Esophagus squamous epithelium (tissue), 5 donors: ENCODE measurements around the gene CENPP. TPM values are rescaled to one million over a fixed set of nuclear protein-coding genes. Genes with fewer than 3 reads are reported as not detected.

Experiments
- DNase-seq: peaks from one replicate; lab custom pipeline; 2025; lab: John Stamatoyannopoulos, UW
- H3K27ac ChIP-seq, 4 donors: fragments of 200-600 bp; sonication (generic); one replicate each; pipeline ENCODE4 v1.5.1; 2016 to 2019; ENCODE audit warnings: mild to moderate bottlenecking in 1 of 4
- H3K27me3 ChIP-seq, 4 donors: fragments of 200-600 bp; sonication (generic); 1 replicate in 3 of 4; 2 replicates in 1 of 4; pipeline versions ENCODE4 v1.5.1 to v1.6.0; 2017 to 2021; ENCODE audit warnings: antibody characterized with exemption in 1 of 4
- H3K36me3 ChIP-seq, 3 donors: fragments of 200-600 bp; sonication (generic); one replicate each; pipeline ENCODE4 v1.5.1; 2016 to 2019
- H3K4me1 ChIP-seq, 3 donors: fragments of 200-600 bp; sonication (generic); one replicate each; pipeline ENCODE4 v1.5.1; 2017 to 2019
- H3K4me3 ChIP-seq, 4 donors: fragments of 200-600 bp; sonication (generic); 1 replicate in 3 of 4; 2 replicates in 1 of 4; pipeline ENCODE4 v1.5.1; 2016 to 2019; ENCODE audit warnings: mild to moderate bottlenecking in 2 of 4, moderate library complexity in 1 of 4
- H3K9me3 ChIP-seq, 3 donors: fragments of 200-600 bp; sonication (generic); one replicate each; pipeline ENCODE4 v1.5.1; 2016 to 2019
- CTCF ChIP-seq, 6 experiments: fragments of 450-650 bp in 4 of 6; fragments of 200-600 bp in 2 of 6; sonication (generic) in 2 of 6; IDR thresholded peaks; one replicate each; pipeline ENCODE4 v1.5.1; 2016 to 2019; ENCODE audit warnings: antibody characterized with exemption in 6 of 6, mild to moderate bottlenecking in 4 of 6, moderate library complexity in 4 of 6
- POLR2A ChIP-seq, 4 donors: fragments of 450-650 bp; IDR thresholded peaks; one replicate each; pipeline ENCODE4 v1.6.1; 2017; ENCODE audit warnings: antibody characterized with exemption in 4 of 4, mild to moderate bottlenecking in 4 of 4, moderate library complexity in 3 of 4
- WGBS, 2 donors: methylation state at CpG; one replicate each; pipeline ENCODE4 v1.1.5; 2018; 5-methylcytosine and 5-hydroxymethylcytosine counted together
- intact Hi-C: fragments of 100-400 bp; cut with DNase I; formaldehyde crosslinking; loops from one replicate; pipeline ENCODE4 v1.15.0; 2022
- total RNA-seq, 4 donors: library from RNA; depleted of rRNA; stranded (reverse); fragments of >200 nt; gene quantifications; one replicate each; pipeline ENCODE4 v1.1.0, GENCODE V29; 2016
- donor health status: DM: yes; HTN: yes; CAD: no.

Gene CENPP
- total RNA-seq, 4 donors from 2014 or later = 6.0 to 10.7 (median 7.5) TPM

GRCh38 chr9:92360083-92360482, 34.3 kb downstream of the CENPP start:
- Histone ChIP-seq H3K4me3 (no peak overlapping the region), H3K27me3 (no peaks in the 10 kb centered on the region), H3K27ac (no peak overlapping the region), H3K36me3 (no peaks in the 10 kb centered on the region), H3K9me3 (peaks cover 0 to 9% (median 7%) of the 10 kb centered on the region in 3 donors), H3K4me1 (no peaks in the 10 kb centered on the region)
- TF ChIP-seq POLR2A (IDR thresholded peaks at IDR 0.05) (no peak), CTCF (IDR thresholded peaks at IDR 0.05) (no peak)
- DNase-seq = no peak
- intact Hi-C loops = no loop called here
- 70 to 77% methylated on average over 3 of the region's 3 CpGs for WGBS, 2 donors

GRCh38 chr9:92369075-92369474, 43.3 kb downstream of the CENPP start:
- no peak for TF ChIP-seq CTCF (IDR thresholded peaks at IDR 0.05)
- TF ChIP-seq POLR2A (IDR thresholded peaks at IDR 0.05) = no peak
- 61 to 62% methylated on average over 2 of the region's 2 CpGs for WGBS, 2 donors
- Histone ChIP-seq H3K9me3 (peaks cover 0 to 12% (median 6%) of the 10 kb centered on the region in 3 donors), H3K4me3 (no peak overlapping the region), H3K27ac (no peak overlapping the region), H3K4me1 (no peaks in the 10 kb centered on the region), H3K36me3 (peaks cover 0 to 5% (median 0%) of the 10 kb centered on the region in 3 donors), H3K27me3 (no peaks in the 10 kb centered on the region)
- no peak for DNase-seq
- intact Hi-C loops = no loop called here

GRCh38 chr9:92373167-92373566, 47.4 kb downstream of the CENPP start:
- intact Hi-C loops = no loop called here
- peaks cover 0 to 5% (median 0%) of the 10 kb centered on the region in 3 donors for H3K36me3 ChIP-seq
- DNase-seq = no peak

GRCh38 chr9:92377876-92378275, 52.1 kb downstream of the CENPP start:
- TF ChIP-seq POLR2A (IDR thresholded peaks at IDR 0.05) (no peak), CTCF (IDR thresholded peaks at IDR 0.05) (no peak)
- H3K27ac ChIP-seq = no peak overlapping the region
- WGBS, 2 donors = 78 to 88% methylated on average over 2 of the region's 2 CpGs
- H3K36me3 ChIP-seq = peaks cover 0 to 5% (median 0%) of the 10 kb centered on the region in 3 donors
- no peak for DNase-seq
- no peak overlapping the region for H3K4me3 ChIP-seq
- intact Hi-C loops = no loop called here
- no peaks in the 10 kb centered on the region for H3K27me3 ChIP-seq
- H3K4me1 ChIP-seq = no peaks in the 10 kb centered on the region
- peaks cover 0 to 8% (median 5%) of the 10 kb centered on the region in 3 donors for H3K9me3 ChIP-seq

More at GRCh38 chr9:92373167-92373566, 47.4 kb downstream of the CENPP start:
- no peaks in the 10 kb centered on the region for H3K4me1 ChIP-seq
- peaks cover 0 to 12% (median 9%) of the 10 kb centered on the region in 3 donors for H3K9me3 ChIP-seq
- H3K27ac ChIP-seq = no peak overlapping the region
- 95 to 100% methylated on average over 1 to 2 of the region's 2 CpGs for WGBS, 2 donors
- H3K27me3 ChIP-seq = no peaks in the 10 kb centered on the region
- TF ChIP-seq POLR2A (IDR thresholded peaks at IDR 0.05) = no peak
- H3K4me3 ChIP-seq = no peak overlapping the region

- Histone ChIP-seq H3K36me3 (no peaks in the 10 kb centered on the region), H3K4me3 (no peak overlapping the region), H3K27me3 (no peaks in the 10 kb centered on the region), H3K27ac (no peak overlapping the region), H3K9me3 (peaks cover 0 to 4% (median 0%) of the 10 kb centered on the region in 3 donors), H3K4me1 (no peaks in the 10 kb centered on the region)
- intact Hi-C loops = no loop called here
- TF ChIP-seq CTCF (IDR thresholded peaks at IDR 0.05) (no peak), POLR2A (IDR thresholded peaks at IDR 0.05) (no peak)
- 72 to 78% methylated on average over 7 of the region's 7 CpGs for WGBS, 2 donors
- DNase-seq = no peak
Measured at GRCh38 chr9:92378865-92379560, 53.3 kb downstream of the CENPP start.
